Type B pancreatic cell (in vitro differentiated cells): ENCODE data around the gene NLRP7. TPM values are rescaled to one million over a fixed set of nuclear protein-coding genes. Genes with fewer than 3 reads are reported as not detected.
"Not testable (repeated sequence)": the region's sequence is repeated elsewhere in the genome, so short reads cannot be mapped to it uniquely, and the experiment has no call there.

Experiments used
- DNase-seq: peaks from one replicate; pipeline ENCODE4 v3.0.0; 2021; ENCODE audit warnings: mixed read lengths; ENCODE audit not compliant: unreplicated experiment; ENCODE audit errors: extremely low spot score
- H3K27ac Mint-ChIP-seq: 2 replicates; pipeline ENCODE4 v1.8.0; 2021; ENCODE audit warnings: mild to moderate bottlenecking, mixed read lengths
- H3K27me3 Mint-ChIP-seq: 2 replicates; pipeline ENCODE4 v1.8.0; 2021; ENCODE audit warnings: mixed read lengths
- H3K36me3 Mint-ChIP-seq: 2 replicates; pipeline ENCODE4 v1.8.0; 2021; ENCODE audit warnings: mixed read lengths
- H3K4me1 Mint-ChIP-seq: one replicate; pipeline ENCODE4 v1.8.0; 2021; ENCODE audit warnings: mixed read lengths; ENCODE audit not compliant: unreplicated experiment
- H3K4me3 Mint-ChIP-seq: 2 replicates; pipeline ENCODE4 v1.8.0; 2021; ENCODE audit warnings: mild to moderate bottlenecking, mixed read lengths
- H3K9me3 Mint-ChIP-seq: 2 replicates; pipeline ENCODE4 v1.8.0; 2021; ENCODE audit warnings: mixed read lengths
- total RNA-seq: library from RNA; stranded (reverse); gene quantifications from 2 replicates; pipeline ENCODE4 v1.2.1, GENCODE V29; 2021; ENCODE audit warnings: low replicate concordance
- TF ChIP-seq, protein P1 (sequence below): fragments of 200-600 bp; sonication (generic); conservative IDR thresholded peaks from 2 replicates; pipeline ENCODE4 v1.5.0; 2021; ENCODE audit warnings: antibody characterized with exemption, mild to moderate bottlenecking

Gene NLRP7
- total RNA-seq, 1 donor from 2014 or later: not detected

DNA sequence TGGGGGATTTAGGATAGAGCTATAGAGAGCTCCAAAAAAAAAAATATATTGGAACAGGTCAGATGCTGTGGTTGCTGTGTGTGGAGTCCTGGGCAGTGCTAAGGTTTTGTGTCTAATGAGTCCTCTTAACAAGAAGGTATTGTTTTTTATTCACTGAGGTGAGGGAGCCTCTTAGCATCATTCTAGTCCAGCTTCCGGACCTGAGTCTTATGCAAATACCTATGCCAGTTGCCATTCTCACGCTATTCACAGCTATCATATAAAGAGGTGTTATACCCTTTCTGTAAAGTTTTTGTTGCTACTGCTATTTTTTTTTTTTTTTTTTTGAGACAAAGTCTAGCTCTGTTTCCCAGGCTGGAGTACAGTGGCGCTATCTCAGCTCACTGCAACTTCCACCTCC lies 20.3 kb upstream of the NLRP7 start:
- Mint-ChIP-seq H3K9me3 (no peaks in the 10 kb centered on the region), H3K4me3 (peak overlapping the region; percentile 66), H3K27me3 (no peaks in the 10 kb centered on the region), H3K4me1 (no peaks in the 10 kb centered on the region), H3K36me3 (peaks cover 8% of the 10 kb centered on the region), H3K27ac (no peak overlapping the region)
- no peak for DNase-seq
- TF ChIP-seq, protein P1, sequence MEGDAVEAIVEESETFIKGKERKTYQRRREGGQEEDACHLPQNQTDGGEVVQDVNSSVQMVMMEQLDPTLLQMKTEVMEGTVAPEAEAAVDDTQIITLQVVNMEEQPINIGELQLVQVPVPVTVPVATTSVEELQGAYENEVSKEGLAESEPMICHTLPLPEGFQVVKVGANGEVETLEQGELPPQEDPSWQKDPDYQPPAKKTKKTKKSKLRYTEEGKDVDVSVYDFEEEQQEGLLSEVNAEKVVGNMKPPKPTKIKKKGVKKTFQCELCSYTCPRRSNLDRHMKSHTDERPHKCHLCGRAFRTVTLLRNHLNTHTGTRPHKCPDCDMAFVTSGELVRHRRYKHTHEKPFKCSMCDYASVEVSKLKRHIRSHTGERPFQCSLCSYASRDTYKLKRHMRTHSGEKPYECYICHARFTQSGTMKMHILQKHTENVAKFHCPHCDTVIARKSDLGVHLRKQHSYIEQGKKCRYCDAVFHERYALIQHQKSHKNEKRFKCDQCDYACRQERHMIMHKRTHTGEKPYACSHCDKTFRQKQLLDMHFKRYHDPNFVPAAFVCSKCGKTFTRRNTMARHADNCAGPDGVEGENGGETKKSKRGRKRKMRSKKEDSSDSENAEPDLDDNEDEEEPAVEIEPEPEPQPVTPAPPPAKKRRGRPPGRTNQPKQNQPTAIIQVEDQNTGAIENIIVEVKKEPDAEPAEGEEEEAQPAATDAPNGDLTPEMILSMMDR: no peak

DNA sequence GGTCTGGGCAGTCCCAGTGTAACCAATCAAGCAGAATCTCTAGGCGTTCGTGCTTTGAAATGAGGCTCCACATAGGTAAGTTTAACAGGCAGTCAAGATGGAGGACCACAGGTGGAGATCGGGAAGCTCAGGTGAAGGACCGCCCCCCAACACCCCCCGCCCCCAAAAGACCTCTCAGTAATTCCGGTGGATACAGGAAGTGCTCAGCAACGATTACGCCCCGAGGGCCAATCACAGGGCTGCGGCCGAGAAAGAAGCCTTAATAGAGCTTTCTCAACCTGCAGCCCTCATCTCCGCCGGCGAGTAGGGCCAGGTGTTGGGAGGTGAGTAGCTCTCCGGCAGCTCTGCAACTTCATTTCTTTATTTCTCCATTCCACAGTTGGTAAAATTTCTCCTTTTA lies 17.7 kb upstream of the NLRP7 start:
- not testable (repeated sequence) for H3K27ac Mint-ChIP-seq, H3K4me3 Mint-ChIP-seq, DNase-seq, H3K9me3 Mint-ChIP-seq, H3K4me1 Mint-ChIP-seq, H3K27me3 Mint-ChIP-seq, H3K36me3 Mint-ChIP-seq

DNA sequence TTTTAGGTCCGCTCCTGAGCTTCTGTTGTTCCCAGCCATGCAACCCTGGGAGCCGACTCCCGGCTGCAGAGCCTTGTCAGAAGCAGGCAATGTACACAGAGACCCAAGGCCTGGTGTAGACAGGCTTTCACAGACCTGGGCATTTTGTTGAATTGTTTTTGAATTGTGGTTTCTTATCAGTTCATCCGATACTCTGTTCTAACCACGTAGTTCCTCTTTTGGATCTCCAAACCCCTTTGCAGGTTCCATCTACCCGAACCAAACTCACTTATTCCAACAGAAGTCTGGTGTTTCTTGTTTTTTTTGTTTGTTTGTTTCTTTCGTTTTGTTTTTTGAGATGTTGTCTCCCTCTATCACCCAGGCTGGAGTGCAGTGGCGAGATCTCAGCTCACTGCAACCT lies 12.5 kb upstream of the NLRP7 start:
- Mint-ChIP-seq H3K36me3 (no peaks in the 10 kb centered on the region), H3K9me3 (no peaks in the 10 kb centered on the region), H3K27ac (no peak overlapping the region), H3K4me1 (no peaks in the 10 kb centered on the region), H3K4me3 (no peak overlapping the region), H3K27me3 (peaks cover 3% of the 10 kb centered on the region)
- no peak for DNase-seq
- TF ChIP-seq, protein P1: no peak

DNA sequence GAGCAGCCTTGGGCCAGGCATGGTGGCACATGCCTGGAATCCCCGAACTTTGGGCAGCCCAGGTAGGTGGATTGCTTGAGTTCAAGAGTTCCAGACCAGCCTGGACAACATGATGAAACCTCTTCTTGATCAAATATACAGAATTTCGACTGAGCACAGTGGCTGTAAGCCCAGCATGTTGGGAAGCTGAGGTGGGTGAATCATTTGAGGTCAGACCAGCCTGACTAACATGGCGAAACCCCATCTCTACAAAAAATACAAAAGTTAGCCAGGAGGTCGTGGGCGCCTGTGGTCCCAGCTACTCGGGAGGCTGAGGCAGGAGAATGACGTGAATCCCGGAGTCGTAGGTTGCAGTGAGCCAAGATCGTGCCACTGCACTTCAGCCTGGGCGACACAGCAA lies 8.0 kb upstream of the NLRP7 start:
- no peaks in the 10 kb centered on the region for H3K9me3 Mint-ChIP-seq
- DNase-seq: no peak
- TF ChIP-seq, protein P1: no peak
- H3K27me3 Mint-ChIP-seq: peaks cover 3% of the 10 kb centered on the region
- no peaks in the 10 kb centered on the region for H3K36me3 Mint-ChIP-seq
- no peak overlapping the region for H3K4me3 Mint-ChIP-seq
- H3K27ac Mint-ChIP-seq: no peak overlapping the region
- H3K4me1 Mint-ChIP-seq: no peaks in the 10 kb centered on the region

DNA sequence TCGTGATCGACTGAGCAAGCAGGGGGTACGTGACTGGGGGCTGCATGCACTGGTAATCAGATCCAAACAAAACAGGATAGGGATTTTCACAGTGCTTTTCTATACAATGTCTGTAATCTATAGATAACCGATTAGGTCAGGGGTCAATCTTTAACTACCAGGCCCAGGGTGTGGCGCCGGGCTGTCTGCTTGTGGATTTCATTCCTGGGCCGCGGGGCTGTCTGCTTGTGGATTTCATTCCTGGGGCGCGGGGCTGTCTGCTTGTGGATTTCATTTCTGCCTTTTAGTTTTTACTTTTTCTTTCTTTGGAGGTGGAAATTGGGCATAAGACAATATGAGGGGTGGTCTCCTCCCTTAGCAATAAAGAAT lies 6.0 kb upstream of the NLRP7 start:
- H3K9me3 Mint-ChIP-seq, H3K4me3 Mint-ChIP-seq, H3K27ac Mint-ChIP-seq, H3K36me3 Mint-ChIP-seq, H3K4me1 Mint-ChIP-seq, H3K27me3 Mint-ChIP-seq, DNase-seq: not testable (repeated sequence)

DNA sequence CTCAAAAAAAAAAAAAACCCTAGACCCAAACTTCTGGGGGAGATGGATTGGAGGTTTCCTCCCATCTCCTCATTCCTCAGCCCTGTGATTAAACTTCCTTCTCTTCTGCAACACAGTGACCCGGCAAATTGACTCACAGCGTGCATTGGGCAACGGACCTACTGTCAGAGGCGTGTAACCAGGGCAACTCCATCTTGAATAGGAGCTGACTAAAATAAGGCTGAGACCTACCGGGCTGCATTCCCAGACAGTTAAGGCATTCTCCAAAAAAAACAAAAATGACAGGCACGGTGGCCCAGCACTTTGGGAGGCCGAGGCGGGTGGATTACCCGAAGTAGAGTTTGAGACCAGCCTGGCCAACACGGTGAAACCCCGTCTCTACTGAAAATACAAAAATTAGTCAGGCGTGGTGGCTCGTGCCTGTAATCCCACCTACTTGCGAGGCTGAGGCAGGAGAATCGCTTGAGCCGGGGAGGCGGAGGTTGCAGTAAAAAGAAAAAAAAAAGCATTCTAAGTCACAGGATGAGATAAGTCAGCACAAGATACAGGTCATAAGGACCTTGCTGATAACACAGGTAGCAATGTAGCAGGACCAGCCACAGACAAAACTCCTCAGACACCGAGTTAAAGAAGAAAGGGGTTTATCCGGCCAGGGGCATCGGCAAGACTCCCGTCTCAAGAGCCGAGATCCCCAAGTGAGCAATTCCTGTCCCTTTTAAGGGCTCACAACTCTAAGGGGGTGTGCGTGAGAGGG lies 5.4 kb upstream of the NLRP7 start:
- H3K27me3 Mint-ChIP-seq: peaks cover 3% of the 10 kb centered on the region
- H3K4me1 Mint-ChIP-seq: no peaks in the 10 kb centered on the region
- no peak overlapping the region for H3K4me3 Mint-ChIP-seq
- H3K36me3 Mint-ChIP-seq: no peaks in the 10 kb centered on the region
- H3K27ac Mint-ChIP-seq: no peak overlapping the region
- no peak for DNase-seq
- TF ChIP-seq, protein P1: no peak
- no peaks in the 10 kb centered on the region for H3K9me3 Mint-ChIP-seq

DNA sequence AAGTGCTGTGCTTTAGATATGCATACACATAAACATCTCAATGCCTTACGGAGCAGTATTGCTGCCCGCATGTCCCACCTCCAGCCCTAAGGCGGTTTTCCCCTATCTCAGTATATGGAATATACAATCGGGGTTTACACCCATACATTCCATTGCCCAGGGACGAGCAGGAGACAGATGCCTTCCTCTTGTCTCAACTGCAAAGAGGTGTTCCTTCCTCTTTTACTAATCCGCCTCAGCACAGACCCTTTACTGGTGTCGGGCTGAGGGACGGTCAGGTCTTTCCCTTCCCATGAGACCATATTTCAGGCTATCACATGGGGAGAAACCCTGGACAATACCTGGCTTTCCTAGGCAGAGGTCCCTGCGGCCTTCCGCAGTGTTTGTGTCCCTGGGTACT lies 3.2 kb upstream of the NLRP7 start:
- H3K27ac Mint-ChIP-seq, H3K36me3 Mint-ChIP-seq, H3K4me1 Mint-ChIP-seq, H3K4me3 Mint-ChIP-seq, H3K27me3 Mint-ChIP-seq, DNase-seq, H3K9me3 Mint-ChIP-seq: not testable (repeated sequence)
